NCI-H2171 (cell line): ENCODE data around the gene INPP4B.

Source experiments
- DNase-seq: peaks from one replicate; lab custom pipeline; 2025; lab: John Stamatoyannopoulos, UW

Gene INPP4B

DNA sequence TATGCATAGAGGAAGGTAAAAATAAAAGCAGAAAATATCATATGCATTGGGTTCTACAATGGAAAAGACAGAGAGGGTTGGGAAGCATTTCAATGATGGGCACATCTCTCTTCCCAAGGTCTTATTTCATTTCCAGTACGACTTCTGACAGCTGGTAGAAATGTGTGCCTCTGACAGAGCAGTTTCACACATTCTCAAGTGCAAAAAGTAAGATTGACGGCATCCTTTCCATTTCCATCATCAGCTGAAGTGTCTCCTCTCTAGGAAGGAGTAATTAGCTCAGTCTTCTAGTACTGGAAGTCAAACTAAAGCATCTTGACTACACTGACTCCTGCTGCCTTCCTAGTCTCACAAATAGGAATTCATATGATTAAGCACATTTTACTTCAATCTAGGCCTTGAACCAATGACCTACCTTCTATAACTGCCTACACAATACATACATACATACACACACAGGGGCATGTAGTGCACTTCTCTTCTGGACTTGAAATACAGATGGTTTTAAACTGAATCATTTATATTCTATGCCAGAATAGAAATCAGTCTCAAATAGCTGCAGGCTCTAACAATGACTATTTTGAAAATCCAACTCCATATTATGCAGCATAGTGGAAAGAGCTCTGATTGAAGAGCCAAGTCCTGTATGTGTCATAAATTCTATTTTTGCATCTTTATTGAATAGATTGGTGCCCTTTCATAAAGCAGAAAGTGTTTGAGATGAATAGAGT, 473.4 kb downstream of the INPP4B start:
- no peak for DNase-seq

DNA sequence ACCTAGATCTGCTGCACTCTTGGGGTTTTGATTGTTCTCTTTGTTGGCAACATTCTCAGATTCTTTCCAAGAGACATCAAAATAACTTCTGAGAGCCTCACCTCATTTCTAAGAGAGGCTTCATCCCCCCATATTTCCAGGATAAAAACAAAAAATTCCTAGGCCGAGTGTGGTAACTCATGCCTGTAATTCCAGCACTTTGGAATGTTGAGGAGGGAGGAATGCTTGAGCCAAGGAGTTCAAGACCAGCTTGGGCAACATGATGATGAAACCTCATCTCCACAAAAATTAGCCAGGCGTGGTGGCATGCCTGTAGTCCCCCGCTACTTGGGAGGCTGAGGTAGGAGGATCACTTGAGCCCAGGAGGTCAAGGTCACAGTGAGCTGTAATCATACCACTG, 477.0 kb downstream of the INPP4B start:
- no peak for DNase-seq

DNA sequence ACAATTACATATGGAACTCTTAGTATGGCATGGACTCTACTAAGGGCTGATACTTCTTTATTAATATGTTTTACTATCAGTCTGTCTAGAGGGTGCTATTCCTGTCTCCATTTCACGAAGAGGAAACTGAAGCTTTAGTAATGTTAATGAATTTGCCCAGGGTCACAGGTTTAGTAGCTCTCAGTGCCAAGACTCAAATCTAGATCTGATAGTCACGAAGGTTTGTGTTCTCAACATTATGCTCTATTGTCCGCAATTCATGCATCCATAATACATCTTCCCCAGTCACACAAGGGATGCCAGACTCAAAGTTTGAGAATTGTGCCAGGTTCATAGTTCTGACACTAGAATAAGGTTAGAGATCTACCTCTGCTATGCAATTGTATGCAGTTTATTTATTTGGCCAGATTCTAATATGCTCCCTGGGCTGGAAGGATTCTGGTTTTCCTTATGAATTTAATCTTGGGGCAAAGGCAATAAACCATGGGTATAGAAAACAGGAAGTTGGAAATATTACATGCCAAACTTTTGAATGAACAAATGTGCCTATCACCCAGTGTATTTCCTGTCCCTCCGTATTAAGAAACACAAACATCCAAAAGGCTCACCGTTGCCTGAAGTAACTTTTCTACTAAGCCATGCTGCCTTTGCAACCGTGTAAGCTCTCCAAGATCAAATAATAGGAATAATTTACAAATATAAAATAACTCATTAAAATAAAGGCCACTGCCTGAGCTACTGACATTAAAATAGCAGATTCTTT, 478.5 kb downstream of the INPP4B start:
- no peak for DNase-seq

DNA sequence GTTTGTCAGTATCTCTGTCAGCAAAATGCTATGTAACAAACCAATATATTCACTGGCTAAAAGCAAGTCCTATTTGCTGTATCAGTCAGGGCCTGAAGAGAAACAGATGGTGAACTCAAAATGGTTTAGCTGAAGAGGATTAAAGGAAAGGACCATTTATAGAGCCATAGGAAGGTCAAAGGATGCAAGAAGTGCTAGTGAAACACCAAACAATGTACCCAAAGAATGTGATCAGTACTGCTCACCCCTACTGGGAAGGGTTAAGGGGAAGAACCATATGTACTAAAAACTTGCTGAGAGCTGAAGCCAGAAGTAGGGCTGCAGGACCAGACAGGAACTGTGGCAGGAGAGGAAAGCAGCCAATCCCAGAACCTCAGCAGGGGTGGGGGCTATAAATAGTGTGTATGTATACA, 479.3 kb downstream of the INPP4B start:
- DNase-seq, result no peak

DNA sequence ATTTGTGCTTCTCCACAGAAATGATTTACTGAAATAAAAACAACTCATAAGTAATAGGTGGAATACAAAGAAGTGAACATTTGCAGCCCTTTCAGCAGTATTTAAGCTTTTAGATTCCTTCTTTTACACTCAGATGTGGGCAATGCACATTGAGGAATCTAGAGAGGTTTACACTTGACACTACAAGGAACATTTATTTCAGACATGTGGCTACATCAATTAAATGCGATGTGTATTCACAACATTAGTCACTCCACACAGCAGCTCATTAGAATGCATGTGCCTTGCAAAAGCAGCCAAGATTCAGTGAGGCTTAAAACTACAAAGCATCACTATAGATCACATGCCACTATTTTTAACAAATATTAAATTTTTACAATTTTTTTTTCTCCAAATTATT, 480.7 kb downstream of the INPP4B start:
- DNase-seq, result no peak

DNA sequence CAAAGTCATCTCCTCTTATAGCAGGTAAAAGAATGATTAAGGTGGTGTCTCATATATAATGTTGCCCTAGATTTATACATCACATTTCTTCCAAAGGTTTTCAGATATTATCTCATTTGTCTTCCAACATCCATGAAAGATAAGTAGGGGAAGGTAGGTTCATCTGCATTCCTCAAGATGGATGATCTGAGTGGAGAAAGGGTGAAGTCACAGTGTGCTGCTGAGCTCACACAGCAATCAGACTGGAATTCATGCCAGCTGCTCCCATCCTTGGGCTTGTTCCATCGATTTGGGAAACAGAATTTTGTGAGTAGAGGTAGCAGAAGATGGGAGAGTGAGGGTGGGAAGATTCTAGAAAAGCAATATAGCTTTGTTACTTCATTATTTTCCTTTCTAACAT, 482.4 kb downstream of the INPP4B start:
- DNase-seq, result no peak

DNA sequence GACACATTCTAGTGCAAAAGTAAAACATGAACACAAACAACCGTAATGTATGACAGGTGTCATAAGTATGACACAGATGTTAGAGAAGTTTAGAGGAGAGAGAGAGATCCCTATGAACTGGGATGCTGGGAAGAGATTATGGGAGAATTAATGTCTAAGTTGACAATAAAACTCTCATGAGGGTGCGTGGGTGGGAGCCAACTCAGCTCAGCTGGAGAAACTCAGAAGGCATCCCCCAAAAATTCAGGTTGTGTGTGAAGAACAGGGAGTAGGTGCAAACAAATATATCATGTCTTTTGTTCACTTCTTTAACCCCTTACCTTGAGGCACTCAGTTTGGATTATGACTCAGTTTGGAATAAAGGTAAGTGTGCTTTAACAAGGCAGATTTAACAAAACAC, 484.1 kb downstream of the INPP4B start:
- DNase-seq, result no peak

DNA sequence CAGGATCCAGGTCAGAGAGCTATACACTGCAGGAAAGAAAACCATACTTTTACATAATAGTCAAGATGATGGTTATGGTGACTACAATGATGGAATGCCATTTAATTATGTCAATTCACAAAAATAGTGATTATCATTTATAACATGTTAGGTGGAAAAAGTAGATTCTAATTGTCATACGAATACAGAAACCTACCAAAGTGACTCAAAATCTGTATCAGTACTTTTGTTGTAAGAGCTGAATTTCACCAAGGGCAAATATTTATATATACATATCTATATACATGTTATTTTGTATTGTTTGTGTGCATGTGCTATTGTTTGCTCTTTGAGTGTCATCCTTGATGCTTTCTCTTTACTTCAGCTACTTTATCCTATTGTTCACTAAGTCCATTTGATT, 485.4 kb downstream of the INPP4B start:
- DNase-seq, result no peak

DNA sequence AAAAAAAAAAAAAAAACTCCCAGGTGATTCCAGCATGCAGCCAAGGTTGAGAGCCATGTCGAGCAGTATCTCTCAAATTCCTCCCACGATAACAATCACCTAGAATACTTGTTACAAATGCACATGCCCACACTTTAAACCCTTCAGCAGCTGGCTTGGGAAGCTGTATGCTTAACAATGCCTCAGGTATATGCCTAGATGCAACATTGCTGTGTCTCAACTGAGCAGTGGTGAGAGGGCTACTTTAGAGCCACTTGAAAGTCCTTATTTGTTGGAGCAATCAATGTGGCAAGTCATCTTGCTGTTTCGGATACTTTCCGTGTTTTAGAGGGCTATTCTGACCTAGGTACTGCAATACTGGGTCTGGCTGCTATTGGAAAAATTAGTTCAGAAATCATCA, 487.4 kb downstream of the INPP4B start:
- no peak for DNase-seq

DNA sequence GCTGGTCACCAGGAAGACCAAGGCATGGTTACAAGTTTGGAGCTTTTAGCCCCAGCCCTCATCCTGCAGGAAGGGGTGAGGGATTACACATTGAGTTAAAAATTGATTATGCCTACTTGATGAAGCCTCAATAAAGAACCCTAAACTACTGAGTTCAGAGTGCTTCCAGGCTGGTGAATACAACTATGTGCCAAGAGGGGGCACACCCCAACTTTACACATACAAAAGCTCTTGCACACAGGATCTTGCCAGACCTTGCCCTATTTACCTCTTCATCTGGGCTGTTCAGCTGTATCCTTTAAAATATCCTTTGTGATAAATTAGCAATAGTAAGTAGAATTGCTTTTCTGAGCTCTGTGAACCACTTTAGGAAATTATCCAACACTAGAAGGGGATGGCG, 489.3 kb downstream of the INPP4B start:
- no peak for DNase-seq

DNA sequence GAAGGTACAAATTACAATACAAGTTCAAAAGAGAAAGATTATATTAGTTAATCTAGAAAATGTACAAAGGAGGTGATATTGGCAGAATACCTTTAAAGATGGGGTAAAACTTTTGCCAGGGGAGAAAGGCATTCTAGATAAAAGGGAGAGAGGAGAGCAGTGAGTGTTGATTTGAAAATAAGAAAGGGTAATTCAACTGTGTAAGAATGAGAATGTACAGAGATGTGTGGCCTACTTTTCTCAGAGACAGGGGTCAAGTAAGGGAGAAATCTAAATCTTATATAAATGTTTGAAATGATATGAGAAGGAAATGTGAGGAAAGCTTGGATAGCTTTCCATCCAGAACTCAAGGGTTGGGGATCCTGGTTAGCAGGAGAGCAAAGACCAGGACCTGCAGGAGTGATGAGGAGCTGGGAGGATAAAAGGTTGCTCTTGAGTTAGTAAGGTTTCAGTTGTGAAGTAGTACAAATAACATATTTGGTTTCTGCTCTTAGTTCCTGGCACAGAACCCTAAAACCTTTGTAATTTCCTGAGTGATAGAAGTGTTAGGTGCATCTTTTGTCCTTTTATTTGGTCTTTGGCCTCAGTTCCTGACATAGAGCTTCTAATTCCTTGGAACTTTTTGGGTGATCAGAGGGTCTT, 489.9 kb downstream of the INPP4B start:
- DNase-seq, result no peak

DNA sequence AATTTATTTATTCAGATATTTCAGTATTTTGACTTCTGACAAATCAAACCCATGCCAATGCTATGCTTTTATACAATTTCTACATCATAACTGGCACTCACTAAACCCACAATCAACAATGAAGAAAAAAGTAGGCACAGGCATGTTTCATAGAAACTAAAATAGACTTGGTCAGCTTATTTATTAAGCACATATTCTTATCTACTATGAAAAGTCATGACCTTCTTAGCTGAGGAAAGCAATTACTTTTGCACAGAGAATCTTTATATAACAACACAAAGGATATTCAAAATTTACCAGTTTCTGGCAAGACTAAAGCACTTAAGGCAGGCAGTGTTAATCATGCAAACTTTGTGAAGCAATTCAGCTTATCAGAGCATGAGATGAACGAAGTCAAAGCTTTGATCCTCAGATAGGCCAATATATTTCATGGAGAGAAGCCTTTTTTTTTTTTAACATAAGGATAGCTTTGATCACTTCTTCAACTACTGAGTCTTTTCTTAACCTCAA, 490.6 kb downstream of the INPP4B start:
- no peak for DNase-seq

DNA sequence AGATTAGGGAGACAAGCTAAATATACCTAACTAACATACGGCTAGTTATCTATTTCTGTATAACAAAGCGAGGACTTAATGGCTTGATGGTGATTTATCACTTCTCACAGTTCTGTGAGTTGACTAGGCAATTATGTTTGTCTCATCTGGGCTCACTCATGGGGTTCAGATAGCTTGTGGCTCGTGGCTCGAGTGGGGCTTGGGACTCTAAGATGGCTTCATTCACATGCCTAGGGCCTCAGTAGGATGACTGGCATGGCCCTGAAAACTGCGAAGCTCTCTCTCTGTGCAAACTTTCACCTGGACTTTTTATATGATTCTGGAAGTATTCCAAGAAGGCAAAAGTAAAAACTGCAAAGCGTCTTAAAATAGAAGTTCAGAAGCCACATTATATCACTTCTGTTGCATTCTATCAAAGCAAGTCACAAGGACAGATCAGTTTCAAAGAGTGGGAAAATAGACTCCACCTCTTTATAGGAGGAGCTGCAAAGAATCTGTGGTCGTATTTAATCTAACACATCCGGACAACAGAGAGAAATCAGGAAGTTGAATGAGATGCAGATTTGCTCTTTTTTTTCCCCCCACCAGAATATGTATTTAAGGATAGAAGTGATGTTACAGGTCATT, 491.2 kb downstream of the INPP4B start:
- no peak for DNase-seq

DNA sequence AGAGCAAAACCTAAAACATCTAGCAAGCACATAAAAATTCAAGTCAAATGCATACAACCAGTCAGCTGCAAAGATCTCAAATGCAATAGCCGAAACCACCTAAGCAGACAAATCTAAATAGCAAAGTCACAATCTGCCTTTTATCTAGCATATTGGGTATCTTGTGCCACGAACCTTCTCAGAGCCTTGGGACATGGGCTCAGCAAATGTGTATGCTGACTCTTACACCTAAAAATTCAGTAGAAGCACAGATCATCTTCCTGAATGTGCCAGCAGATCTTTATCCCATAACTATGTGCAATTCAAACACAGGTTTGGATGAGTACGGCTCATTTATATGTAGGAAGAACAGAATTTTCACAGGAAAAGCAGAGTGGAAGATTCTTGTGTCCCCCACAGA, 492.1 kb downstream of the INPP4B start:
- DNase-seq, result no peak

DNA sequence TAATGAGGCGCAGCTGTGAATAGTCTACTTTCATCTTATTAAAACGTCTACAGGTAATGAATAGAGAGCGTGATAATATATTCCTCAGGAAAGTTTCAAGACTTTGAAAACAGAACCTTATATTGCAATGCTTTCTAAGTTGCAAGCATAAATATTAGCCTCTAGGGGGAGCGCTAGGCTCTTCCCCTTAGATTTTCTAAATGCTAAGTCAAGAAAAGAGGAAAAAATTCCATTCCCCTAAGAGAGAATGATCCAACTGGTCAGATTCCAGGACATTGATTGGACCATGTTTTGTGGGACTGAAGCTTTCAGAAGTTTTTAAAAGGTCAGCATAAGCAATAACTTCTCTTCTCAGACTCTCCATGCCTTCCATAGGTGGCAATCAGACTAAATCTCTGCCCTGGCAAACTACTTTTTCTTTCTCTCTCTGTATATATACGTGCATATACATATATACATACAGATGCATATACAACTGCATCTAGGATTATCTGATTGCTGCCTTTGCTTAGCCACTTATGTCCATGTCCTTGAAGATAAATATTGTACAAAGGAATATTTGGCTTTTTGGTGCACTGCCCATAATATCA, 492.9 kb downstream of the INPP4B start:
- DNase-seq, result peak; percentile 1

DNA sequence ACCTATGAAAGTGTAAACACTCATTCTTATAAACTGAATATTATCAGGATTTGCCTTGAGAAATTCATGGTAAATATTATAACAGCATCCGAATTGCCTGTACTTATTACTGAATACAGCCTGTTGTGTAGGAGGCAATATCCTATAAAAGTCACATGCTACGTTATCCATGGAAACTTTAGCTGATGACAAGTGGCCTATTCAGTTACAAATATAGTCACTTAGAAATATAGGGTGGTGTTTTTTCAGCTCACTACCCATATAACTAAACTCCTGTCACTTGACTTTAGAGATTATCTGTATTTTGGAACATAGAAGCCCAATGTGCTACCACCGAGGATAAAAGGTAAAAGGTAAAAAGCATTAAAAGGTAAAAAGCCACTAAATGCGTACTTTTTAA, 493.4 kb downstream of the INPP4B start:
- DNase-seq, result no peak

DNA sequence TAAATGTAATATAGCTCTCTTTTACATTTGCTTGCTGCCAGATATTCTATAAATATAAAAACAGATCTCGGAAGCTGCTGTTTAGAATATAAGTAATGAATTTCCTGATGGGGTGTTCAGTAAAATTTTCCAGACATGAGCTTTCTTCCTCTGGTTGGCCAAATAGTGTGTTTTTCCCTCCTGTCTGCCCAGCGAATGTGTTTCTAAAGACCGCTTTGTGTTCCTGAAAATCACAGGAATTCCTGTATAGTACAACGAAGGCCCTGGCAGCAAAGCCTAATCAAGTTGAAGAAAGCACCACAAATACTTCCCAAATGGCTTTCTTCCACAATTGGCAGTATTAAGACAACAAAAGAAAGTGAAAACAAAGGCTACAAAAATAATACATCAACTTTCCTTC, 494.1 kb downstream of the INPP4B start:
- DNase-seq, result no peak

DNA sequence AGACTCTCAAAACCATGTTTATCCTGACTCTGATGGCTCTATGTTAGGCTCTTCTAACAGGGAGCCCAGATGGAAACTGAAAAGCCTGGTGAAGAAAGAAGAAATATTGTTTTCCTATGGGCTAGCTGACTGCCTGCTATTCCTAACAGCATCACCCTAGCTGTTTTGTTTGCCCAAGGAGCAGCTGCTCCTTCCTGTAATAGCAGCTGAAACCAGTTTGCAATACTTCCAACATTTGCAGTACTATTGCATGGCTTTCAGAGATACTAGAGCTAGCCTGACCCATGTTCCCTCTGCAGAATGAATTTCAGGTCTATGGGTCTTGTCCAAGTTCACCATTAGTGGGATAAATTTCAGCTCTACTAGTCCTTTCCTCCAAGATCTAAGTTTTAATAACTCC, 495.2 kb downstream of the INPP4B start:
- DNase-seq, result no peak

DNA sequence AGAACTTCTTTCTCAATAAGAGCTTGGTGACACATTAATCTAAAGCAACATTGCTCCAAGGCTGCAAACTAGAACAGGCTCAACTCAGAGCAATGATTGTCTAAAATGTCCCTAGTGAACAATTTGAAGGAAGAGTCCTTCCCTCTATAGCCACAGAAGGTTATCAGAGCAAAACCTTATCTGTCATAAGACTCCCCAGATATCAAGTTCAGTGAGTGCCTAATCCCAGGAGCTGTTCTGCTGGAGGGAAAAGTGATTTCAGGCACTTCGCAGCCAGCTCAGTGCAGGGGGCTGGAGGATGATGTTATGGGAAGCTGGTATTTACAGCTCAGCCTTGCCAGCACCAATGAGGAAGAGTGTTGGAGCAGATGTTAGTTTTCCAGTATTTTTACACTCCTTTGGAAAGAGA, 497.5 kb downstream of the INPP4B start:
- no peak for DNase-seq

DNA sequence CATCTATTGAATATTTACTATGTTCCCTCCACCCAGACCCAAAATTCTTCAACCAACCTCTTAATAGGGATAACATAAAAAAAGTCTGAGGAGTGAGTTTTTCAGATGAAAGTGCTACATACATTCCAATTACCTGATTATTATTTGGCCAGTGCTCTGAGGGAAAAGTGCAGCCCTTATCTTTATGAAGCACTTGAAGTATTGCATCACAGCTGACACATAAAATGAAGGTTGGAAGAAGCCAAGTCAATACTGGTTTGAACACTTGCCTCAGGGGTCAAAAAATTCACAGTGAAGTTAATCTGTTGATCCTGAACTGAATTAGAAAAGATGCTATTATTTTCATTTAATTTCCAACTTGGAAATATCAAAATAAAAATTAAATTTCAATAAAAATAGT, 498.9 kb downstream of the INPP4B start:
- DNase-seq, result no peak

DNA sequence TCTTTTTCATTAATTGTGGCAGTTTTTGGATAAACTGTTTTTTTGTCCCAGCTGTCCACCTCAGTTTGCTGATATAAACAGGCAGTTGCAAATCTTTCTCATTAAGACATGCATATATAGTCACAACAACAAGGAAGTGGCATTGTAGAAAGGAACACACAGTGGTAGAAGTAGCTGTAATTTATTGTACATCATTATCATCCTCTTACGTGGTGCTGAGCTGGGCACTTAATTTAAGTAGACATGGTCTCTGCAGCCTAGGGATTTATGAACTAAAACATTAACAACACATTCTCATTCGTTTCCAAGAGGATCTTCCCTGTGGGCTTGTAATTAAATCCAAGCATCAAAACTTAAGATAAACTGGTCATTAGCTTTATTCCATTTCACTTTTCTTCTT, 500.2 kb downstream of the INPP4B start:
- DNase-seq, result no peak

DNA sequence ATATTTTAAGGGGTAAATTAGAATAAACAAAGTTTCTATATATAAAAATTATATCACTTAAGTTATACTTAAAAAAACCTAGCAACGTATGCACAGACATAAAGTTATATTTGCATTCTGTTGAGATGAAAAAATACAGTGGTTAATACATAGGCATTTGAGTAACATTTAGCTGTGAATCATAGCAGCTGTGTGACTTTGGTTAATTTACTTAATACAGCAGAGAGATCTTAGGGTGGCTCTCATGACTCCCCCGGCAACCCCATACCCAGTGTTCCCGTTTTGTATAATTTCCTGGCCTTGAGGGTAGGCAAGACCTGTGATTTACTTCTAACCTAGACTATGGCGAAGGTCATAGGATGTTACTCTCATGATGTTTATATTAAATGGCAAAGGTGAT, 504.8 kb downstream of the INPP4B start:
- no peak for DNase-seq
